ENCODE results near the gene CPB2.

Gene CPB2

DNA sequence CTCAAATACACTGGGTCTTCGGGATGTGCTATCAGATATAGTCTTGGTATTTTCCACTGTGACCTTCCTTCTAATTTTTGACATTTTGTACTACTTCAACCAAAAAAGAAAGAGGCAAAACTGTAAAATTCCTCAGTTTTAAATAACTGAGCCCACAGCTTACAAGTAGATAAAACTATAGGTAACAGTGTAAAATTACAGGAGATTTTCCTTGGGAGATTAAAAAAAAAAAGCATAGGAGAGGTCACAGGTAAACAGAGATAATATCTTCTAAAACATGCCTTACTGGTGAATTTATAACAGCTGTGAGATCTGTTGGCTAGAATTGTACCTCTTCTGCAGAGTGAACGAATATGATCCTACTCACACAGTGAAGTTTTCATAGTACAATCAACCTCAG, 59.4 kb downstream of the CPB2 start:
- no peak for TF ChIP-seq POLR2A (IDR thresholded peaks at IDR 0.05; ENCODE audit: extremely low read depth, insufficient read length)
- TF ChIP-seq, protein P1, sequence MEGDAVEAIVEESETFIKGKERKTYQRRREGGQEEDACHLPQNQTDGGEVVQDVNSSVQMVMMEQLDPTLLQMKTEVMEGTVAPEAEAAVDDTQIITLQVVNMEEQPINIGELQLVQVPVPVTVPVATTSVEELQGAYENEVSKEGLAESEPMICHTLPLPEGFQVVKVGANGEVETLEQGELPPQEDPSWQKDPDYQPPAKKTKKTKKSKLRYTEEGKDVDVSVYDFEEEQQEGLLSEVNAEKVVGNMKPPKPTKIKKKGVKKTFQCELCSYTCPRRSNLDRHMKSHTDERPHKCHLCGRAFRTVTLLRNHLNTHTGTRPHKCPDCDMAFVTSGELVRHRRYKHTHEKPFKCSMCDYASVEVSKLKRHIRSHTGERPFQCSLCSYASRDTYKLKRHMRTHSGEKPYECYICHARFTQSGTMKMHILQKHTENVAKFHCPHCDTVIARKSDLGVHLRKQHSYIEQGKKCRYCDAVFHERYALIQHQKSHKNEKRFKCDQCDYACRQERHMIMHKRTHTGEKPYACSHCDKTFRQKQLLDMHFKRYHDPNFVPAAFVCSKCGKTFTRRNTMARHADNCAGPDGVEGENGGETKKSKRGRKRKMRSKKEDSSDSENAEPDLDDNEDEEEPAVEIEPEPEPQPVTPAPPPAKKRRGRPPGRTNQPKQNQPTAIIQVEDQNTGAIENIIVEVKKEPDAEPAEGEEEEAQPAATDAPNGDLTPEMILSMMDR (IDR thresholded peaks at IDR 0.05; ENCODE audit: low read depth, low read length), result no peak
- TF ChIP-seq MYC (IDR thresholded peaks at IDR 0.05; ENCODE audit: low read depth, low read length), result no peak
- TF ChIP-seq, protein P2, sequence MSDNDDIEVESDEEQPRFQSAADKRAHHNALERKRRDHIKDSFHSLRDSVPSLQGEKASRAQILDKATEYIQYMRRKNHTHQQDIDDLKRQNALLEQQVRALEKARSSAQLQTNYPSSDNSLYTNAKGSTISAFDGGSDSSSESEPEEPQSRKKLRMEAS (IDR thresholded peaks at IDR 0.05; ENCODE audit: low read depth, low read length), result no peak

DNA sequence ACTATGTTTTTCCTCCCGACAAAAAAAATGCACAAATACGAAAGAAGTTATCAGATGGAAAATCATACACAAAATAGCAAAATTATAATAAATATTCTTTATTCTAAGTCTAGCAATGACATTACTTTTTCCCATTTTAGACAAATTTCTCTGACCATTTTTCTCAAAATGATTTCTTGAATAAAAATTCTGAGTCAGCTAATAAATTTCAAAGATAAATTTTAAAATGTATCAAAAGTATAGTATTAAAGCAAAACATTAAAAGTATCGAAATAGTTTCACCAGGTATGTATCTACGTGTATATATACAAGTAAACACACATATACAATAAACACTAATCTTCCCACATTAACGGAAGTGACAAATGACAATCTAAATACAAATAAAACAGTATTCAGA, 61.2 kb downstream of the CPB2 start:
- no peak for DNase-seq (ENCODE audit: low read depth)
- no peak for TF ChIP-seq MYC (IDR thresholded peaks at IDR 0.05; ENCODE audit: low read depth, low read length)
- TF ChIP-seq, protein P1 (IDR thresholded peaks at IDR 0.05; ENCODE audit: low read depth, low read length), result no peak
- no peak for TF ChIP-seq POLR2A (IDR thresholded peaks at IDR 0.05; ENCODE audit: extremely low read depth, insufficient read length)
- TF ChIP-seq, protein P2 (IDR thresholded peaks at IDR 0.05; ENCODE audit: low read depth, low read length), result no peak
- no peak overlapping the region for H3K4me3 ChIP-seq (ENCODE audit: low read depth, low read length)

More for the DNA sequence above, 59.4 kb downstream of the CPB2 start:
- no peak for DNase-seq (ENCODE audit: low read depth)
- peak overlapping the region; percentile 12 for H3K4me3 ChIP-seq (ENCODE audit: low read depth, low read length)

DNA sequence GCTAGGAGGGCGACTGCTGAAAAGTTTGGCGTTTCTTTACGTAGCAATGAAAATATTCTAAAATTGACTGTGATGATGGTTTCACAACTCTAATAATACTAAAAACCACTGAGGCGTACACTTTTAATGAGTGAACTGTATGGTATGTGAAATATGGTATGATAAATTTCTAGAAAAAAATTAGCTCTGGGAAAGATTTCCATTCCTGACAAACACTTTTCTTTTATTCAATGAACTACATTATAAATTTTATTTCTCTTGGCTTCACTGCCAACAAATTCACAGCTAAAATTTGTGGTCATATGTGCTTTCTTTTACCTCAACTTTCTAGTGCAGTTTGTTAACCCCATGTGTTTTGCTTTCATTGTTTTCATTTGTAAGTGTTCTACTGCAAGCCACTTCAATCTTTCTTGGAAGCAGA, 63.4 kb downstream of the CPB2 start:
- no peak for DNase-seq (ENCODE audit: low read depth)
- TF ChIP-seq, protein P1 (IDR thresholded peaks at IDR 0.05; ENCODE audit: low read depth, low read length), result no peak
- no peak for TF ChIP-seq MYC (IDR thresholded peaks at IDR 0.05; ENCODE audit: low read depth, low read length)
- TF ChIP-seq POLR2A (IDR thresholded peaks at IDR 0.05; ENCODE audit: extremely low read depth, insufficient read length), result no peak
- TF ChIP-seq, protein P2 (IDR thresholded peaks at IDR 0.05; ENCODE audit: low read depth, low read length), result no peak

DNA sequence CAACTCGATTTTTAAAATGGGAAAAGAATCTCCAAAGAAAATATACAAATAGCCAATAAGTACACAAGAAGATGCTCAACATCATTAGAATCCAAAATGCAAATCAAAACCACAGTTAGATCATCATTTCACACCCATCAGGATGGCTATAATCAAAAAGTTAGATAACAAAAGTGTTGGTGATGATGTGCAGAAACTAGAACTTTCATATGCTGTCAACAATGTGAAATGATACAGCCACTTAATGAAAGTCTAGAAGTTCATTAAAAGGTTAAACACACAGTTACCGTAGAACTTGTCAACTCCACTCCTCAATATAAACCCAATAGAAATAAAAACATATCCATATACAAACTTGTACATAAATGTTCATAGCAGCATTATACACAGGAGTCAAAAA, 64.1 kb downstream of the CPB2 start:
- TF ChIP-seq, protein P1 (IDR thresholded peaks at IDR 0.05; ENCODE audit: low read depth, low read length), result no peak
- TF ChIP-seq MYC (IDR thresholded peaks at IDR 0.05; ENCODE audit: low read depth, low read length), result no peak
- TF ChIP-seq POLR2A (IDR thresholded peaks at IDR 0.05; ENCODE audit: extremely low read depth, insufficient read length), result no peak
- TF ChIP-seq, protein P2 (IDR thresholded peaks at IDR 0.05; ENCODE audit: low read depth, low read length), result no peak

More for the DNA sequence above, 63.4 kb downstream of the CPB2 start:
- no peak overlapping the region for H3K4me3 ChIP-seq (ENCODE audit: low read depth, low read length)

DNA sequence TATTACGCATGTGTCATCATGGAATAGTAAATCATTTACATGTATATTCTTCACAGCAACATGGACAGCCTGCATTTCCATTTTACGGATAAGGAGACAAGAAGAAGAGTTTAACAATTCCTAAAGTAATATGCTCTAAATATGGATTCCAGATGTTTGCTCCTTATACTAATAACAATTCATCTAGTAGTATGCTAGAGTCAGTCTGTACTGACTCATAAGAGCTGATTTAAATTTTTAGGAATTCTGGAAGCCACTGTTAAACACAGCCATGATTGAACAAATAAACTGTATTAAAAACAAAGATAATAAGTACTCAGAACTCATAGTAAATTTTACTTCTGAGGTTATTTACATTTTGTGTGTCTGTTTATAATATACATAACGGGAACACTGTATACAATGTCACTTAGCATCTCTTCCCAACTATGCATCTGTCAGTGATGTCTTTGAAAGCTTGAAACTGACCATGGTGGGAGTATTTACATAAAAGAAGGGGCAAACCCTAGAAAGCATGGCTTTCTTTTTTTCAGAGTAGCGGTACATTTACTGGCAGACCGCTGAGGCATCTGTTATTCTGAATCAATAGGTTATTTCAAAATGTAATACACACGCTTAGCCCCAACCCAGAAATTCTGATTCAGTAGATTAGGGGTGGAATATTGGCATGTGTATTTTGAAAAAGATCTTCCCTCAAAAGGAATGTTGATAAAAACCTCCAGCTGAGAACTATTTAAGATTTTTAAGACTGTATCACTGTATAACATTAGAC, 65.2 kb downstream of the CPB2 start:
- no peak for DNase-seq (ENCODE audit: low read depth)
- H3K4me3 ChIP-seq (ENCODE audit: low read depth, low read length), result no peak overlapping the region
- no peak for TF ChIP-seq MYC (IDR thresholded peaks at IDR 0.05; ENCODE audit: low read depth, low read length)

More for the DNA sequence above, 64.1 kb downstream of the CPB2 start:
- DNase-seq (ENCODE audit: low read depth), result no peak
- H3K4me3 ChIP-seq (ENCODE audit: low read depth, low read length), result no peak overlapping the region

DNA sequence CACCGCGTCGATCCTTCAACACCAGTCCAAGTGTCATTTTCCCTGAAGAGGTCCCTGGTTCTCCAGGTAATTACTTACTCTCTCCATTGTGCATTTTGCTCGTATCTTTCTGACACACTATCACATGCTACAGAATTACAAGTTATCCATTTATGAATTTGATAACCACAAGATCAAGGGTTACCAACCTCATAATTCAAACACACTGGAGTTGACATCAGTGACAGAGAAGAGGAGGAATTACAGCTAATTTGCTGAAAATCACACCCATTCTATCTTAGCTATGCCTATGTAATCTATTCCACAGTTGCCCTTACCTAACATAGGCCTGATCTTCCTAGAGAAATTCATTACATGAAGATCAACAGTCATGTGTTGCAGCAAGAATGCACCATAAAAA, 66.5 kb downstream of the CPB2 start:
- no peak for DNase-seq (ENCODE audit: low read depth)
- no peak overlapping the region for H3K4me3 ChIP-seq (ENCODE audit: low read depth, low read length)
- TF ChIP-seq, protein P1 (IDR thresholded peaks at IDR 0.05; ENCODE audit: low read depth, low read length), result no peak
- no peak for TF ChIP-seq POLR2A (IDR thresholded peaks at IDR 0.05; ENCODE audit: extremely low read depth, insufficient read length)
- TF ChIP-seq MYC (IDR thresholded peaks at IDR 0.05; ENCODE audit: low read depth, low read length), result no peak
- TF ChIP-seq, protein P2 (IDR thresholded peaks at IDR 0.05; ENCODE audit: low read depth, low read length), result no peak
